Peyer's patch (tissue), 4 donors: ENCODE data around the gene PHF24. TPM values are rescaled to one million over a fixed set of nuclear protein-coding genes. Genes with fewer than 3 reads are reported as not detected.

Experiments
- DNase-seq, 3 donors: peaks; one replicate each; pipeline ENCODE4 v3.0.0-alpha.2; 2017 to 2019
- H3K27ac ChIP-seq, 4 donors: fragments of 200-600 bp; sonication (generic); one replicate each; pipeline ENCODE4 v1.5.1; 2016 to 2019
- H3K27me3 ChIP-seq, 2 donors: fragments of 200-600 bp; sonication (generic); one replicate each; pipeline ENCODE4 v1.5.1; 2019
- H3K36me3 ChIP-seq, 3 donors: fragments of 200-600 bp; sonication (generic); one replicate each; pipeline ENCODE4 v1.5.1; 2016 to 2019
- H3K4me1 ChIP-seq, 4 donors: fragments of 200-600 bp; sonication (generic); one replicate each; pipeline ENCODE4 v1.5.1; 2016 to 2019
- H3K4me3 ChIP-seq, 4 donors: fragments of 200-600 bp; sonication (generic); 1 replicate in 3 of 4; 2 replicates in 1 of 4; pipeline ENCODE4 v1.5.1; 2016 to 2019; ENCODE audit warnings: mild to moderate bottlenecking in 1 of 4
- H3K9me3 ChIP-seq, 4 donors: fragments of 200-600 bp; sonication (generic); one replicate each; pipeline ENCODE4 v1.5.1; 2016 to 2019; ENCODE audit warnings: mild to moderate bottlenecking in 1 of 4
- POLR2A ChIP-seq, 2 donors: fragments of 450-650 bp; IDR thresholded peaks; one replicate each; pipeline ENCODE4 v1.5.1; 2017; ENCODE audit warnings: antibody characterized with exemption in 2 of 2, mild to moderate bottlenecking in 2 of 2, moderate library complexity in 2 of 2
- total RNA-seq, 4 donors: library from RNA; depleted of rRNA; stranded (reverse); fragments of >200 nt; gene quantifications; one replicate each; pipeline ENCODE4 v1.1.0, GENCODE V29; 2016
- TF ChIP-seq, protein P1 (sequence below), 6 experiments: fragments of 450-650 bp in 4 of 6; fragments of 200-600 bp in 2 of 6; sonication (generic) in 1 of 6; IDR thresholded peaks; one replicate each; pipeline ENCODE4 v1.5.1; 2017 to 2019; ENCODE audit warnings: antibody characterized with exemption in 6 of 6, mild to moderate bottlenecking in 3 of 6, moderate library complexity in 1 of 6

PHF24 gene
- total RNA-seq, 4 donors from 2014 or later = 0.76 TPM; not detected in 3

DNA sequence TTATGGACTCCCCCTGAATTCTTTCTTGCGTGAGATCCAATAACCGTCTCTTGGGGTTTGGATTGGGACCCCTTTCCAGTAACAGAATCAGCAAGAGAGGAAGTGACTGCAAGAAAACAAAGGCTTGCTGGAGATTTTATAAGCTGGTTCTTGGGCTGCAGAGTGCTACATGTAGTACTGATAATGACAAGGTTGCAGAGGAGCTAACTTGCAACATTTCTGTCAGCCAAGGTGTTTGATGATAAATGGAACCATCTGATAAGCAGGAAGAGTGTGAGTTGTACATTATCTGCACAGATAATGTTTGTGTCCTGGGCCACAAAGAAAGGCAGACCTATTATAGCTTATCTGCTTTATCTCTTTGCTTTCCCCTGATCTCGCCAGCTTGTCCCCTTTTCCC lies 68.6 kb downstream of the PHF24 start:
- Histone ChIP-seq H3K36me3 (peaks cover 0 to 5% (median 0%) of the 10 kb centered on the region in 3 donors), H3K27me3 (no peaks in the 10 kb centered on the region), H3K9me3 (no peaks in the 10 kb centered on the region), H3K4me3 (no peak overlapping the region), H3K27ac (no peak overlapping the region), H3K4me1 (peaks cover 0 to 4% (median 0%) of the 10 kb centered on the region in 4 donors)
- TF ChIP-seq POLR2A (IDR thresholded peaks at IDR 0.05) = no peak
- TF ChIP-seq, protein P1, sequence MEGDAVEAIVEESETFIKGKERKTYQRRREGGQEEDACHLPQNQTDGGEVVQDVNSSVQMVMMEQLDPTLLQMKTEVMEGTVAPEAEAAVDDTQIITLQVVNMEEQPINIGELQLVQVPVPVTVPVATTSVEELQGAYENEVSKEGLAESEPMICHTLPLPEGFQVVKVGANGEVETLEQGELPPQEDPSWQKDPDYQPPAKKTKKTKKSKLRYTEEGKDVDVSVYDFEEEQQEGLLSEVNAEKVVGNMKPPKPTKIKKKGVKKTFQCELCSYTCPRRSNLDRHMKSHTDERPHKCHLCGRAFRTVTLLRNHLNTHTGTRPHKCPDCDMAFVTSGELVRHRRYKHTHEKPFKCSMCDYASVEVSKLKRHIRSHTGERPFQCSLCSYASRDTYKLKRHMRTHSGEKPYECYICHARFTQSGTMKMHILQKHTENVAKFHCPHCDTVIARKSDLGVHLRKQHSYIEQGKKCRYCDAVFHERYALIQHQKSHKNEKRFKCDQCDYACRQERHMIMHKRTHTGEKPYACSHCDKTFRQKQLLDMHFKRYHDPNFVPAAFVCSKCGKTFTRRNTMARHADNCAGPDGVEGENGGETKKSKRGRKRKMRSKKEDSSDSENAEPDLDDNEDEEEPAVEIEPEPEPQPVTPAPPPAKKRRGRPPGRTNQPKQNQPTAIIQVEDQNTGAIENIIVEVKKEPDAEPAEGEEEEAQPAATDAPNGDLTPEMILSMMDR (IDR thresholded peaks at IDR 0.05) = no peak
- DNase-seq = no peak

DNA sequence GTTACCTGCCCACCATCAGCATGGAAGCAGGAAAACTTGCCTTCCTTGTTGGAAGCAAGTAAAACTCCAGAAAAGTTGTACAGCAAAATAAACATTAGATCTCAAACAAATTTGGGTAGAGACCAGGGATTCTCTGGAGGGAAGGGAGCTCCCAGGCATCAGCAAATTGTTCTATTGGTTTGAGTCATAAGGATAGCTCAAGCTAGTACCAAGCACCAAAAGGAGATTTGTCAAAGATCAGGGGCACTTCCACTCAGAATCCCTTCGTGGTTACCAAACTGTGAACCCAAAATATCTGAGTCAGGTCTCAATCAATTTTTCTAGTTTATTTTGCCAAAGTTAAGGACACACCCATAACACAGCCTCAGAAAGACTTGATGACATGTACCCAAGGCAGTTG lies 69.3 kb downstream of the PHF24 start:
- Histone ChIP-seq H3K27ac (no peak overlapping the region), H3K4me3 (no peak overlapping the region), H3K4me1 (peaks cover 0 to 4% (median 0%) of the 10 kb centered on the region in 4 donors), H3K27me3 (no peaks in the 10 kb centered on the region), H3K36me3 (no peaks in the 10 kb centered on the region), H3K9me3 (no peaks in the 10 kb centered on the region)
- TF ChIP-seq, protein P1 (IDR thresholded peaks at IDR 0.05) = no peak
- no peak for TF ChIP-seq POLR2A (IDR thresholded peaks at IDR 0.05)
- DNase-seq = no peak

DNA sequence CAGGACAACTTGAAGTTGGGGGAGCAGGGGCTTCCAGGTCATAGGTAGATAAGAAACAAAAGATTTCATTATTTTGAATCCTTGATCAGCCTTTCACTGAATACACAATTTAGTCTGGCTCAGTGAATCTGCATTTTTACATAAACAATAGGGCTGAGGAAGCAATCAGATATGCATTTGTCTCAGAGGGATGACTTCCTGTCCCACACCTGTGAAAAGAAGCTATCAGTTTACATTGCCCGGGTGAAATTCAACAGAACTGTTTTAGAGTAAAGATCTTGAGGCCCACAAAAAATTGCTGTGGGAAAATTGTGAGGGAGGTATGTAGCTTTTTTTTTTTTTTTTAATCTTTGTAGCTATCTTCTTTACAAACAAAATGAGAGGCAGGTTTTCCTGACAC lies 69.8 kb downstream of the PHF24 start:
- Histone ChIP-seq H3K4me1 (peaks cover 0 to 4% (median 0%) of the 10 kb centered on the region in 4 donors), H3K9me3 (no peaks in the 10 kb centered on the region), H3K27ac (no peak overlapping the region), H3K27me3 (no peaks in the 10 kb centered on the region), H3K36me3 (no peaks in the 10 kb centered on the region), H3K4me3 (no peak overlapping the region)
- no peak for DNase-seq
- TF ChIP-seq, protein P1 (IDR thresholded peaks at IDR 0.05) = no peak
- TF ChIP-seq POLR2A (IDR thresholded peaks at IDR 0.05) = no peak

DNA sequence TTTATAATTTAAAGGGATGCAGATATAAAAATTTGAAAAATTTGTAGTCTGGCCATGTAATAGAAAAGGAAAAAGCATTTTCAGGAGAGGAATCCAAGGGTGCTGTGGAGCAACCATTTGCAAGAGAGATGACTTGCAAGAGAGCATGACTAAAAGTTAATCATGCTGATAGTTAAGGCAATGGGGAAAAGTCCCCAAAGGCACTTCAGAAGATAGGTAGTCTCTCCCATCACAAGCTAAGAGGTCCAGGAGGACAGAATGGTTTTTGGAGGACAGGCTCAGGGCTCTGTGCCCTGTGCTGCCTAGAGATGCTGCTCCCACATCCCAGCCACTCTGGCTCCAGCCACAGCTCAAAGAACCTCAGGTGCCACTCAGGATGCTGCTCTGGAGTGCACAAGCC lies 70.3 kb downstream of the PHF24 start:
- Histone ChIP-seq H3K4me3 (no peak overlapping the region), H3K4me1 (peaks cover 0 to 4% (median 0%) of the 10 kb centered on the region in 4 donors), H3K9me3 (no peaks in the 10 kb centered on the region), H3K36me3 (no peaks in the 10 kb centered on the region), H3K27me3 (no peaks in the 10 kb centered on the region), H3K27ac (no peak overlapping the region)
- TF ChIP-seq POLR2A (IDR thresholded peaks at IDR 0.05) = no peak
- TF ChIP-seq, protein P1 (IDR thresholded peaks at IDR 0.05) = no peak
- no peak for DNase-seq

DNA sequence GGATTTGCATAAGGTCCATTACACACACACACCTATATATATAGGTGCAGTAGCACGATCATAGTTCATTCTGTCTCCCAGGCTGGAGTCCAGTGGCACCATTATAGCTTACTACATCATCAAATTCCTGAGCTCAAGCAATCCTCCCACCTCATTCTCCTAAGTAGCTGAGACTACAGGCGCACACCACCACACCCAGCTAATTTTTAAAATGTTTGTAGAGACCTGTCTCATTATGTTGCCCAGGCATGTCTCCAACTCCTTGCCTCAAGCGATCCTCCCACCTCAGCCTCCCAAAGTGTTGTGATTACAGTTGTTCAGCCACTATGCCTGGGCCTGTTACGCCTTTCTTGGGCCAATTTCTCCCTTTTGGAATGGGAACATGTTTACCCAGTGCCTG lies 71.2 kb downstream of the PHF24 start:
- no peaks in the 10 kb centered on the region for H3K9me3 ChIP-seq
- H3K27ac ChIP-seq = no peak overlapping the region
- no peak for DNase-seq
- no peak overlapping the region for H3K4me3 ChIP-seq
- peaks cover 0 to 4% (median 0%) of the 10 kb centered on the region in 4 donors for H3K4me1 ChIP-seq
- H3K36me3 ChIP-seq = no peaks in the 10 kb centered on the region
- H3K27me3 ChIP-seq = no peaks in the 10 kb centered on the region
- TF ChIP-seq, protein P1 (IDR thresholded peaks at IDR 0.05) = no peak

DNA sequence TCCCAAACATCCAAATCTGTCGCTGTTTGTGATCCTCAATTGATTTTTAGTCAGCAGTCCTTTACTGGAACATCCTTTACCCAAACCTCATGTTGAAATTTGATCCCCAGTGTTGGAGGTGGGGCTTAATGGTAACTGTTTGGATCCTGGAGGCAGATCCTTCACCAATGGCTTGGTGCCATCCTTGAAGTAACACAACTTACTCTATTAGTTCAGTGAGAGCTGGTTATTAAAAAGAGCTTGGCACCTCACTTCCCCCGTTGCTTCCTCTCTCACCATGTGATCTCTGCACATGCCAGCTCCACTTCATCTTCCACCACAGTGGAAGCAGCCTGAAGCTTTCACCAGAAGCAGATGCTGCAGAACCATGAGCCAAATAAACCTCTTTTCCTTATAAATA lies 71.8 kb downstream of the PHF24 start:
- H3K27ac ChIP-seq = no peak overlapping the region
- no peaks in the 10 kb centered on the region for H3K27me3 ChIP-seq
- TF ChIP-seq, protein P1 (IDR thresholded peaks at IDR 0.05) = no peak
- TF ChIP-seq POLR2A (IDR thresholded peaks at IDR 0.05) = no peak
- H3K9me3 ChIP-seq = no peaks in the 10 kb centered on the region
- H3K4me3 ChIP-seq = no peak overlapping the region
- H3K36me3 ChIP-seq = no peaks in the 10 kb centered on the region
- peaks cover 0 to 4% (median 0%) of the 10 kb centered on the region in 4 donors for H3K4me1 ChIP-seq
- DNase-seq = no peak
